Upper lobe of left lung (tissue), 6 donors: ENCODE measurements around the gene GMDS. TPM values are rescaled to one million over a fixed set of nuclear protein-coding genes. Genes with fewer than 3 reads are reported as not detected.

Experiments used
- ATAC-seq, 2 donors: fragments of 200-7000 bp; cut with Tn5 transposase; one replicate each; pipeline ENCODE4 v1.9.1; 2022; ENCODE audit warnings: mild to moderate bottlenecking in 2 of 2, moderate library complexity in 2 of 2; ENCODE audit not compliant: low FRiP score in 2 of 2
- DNase-seq, 2 donors: peaks; one replicate each; pipeline ENCODE4 v3.0.0-alpha.2; 2019 to 2020
- H3K27ac ChIP-seq, 4 donors: fragments of 200-600 bp; sonication (generic); one replicate each; pipeline ENCODE4 v1.5.1; 2016 to 2019
- H3K27me3 ChIP-seq, 4 donors: fragments of 200-600 bp; sonication (generic); one replicate each; pipeline ENCODE4 v1.5.1; 2017 to 2019
- H3K36me3 ChIP-seq, 4 donors: fragments of 200-600 bp; sonication (generic); one replicate each; pipeline ENCODE4 v1.5.1; 2016 to 2019
- H3K4me1 ChIP-seq, 4 donors: fragments of 200-600 bp; sonication (generic); one replicate each; pipeline ENCODE4 v1.5.1; 2018 to 2019
- H3K4me3 ChIP-seq, 4 donors: fragments of 200-600 bp; sonication (generic); one replicate each; pipeline ENCODE4 v1.5.1; 2017 to 2019; ENCODE audit warnings: mild to moderate bottlenecking in 2 of 4, moderate library complexity in 1 of 4
- H3K9me3 ChIP-seq, 4 donors: fragments of 200-600 bp; sonication (generic); one replicate each; pipeline ENCODE4 v1.5.1; 2018 to 2019
- CTCF ChIP-seq, 6 experiments: fragments of 450-650 bp in 4 of 6; fragments of 200-600 bp in 2 of 6; sonication (generic) in 2 of 6; IDR thresholded peaks; one replicate each; pipeline ENCODE4 v1.5.1; 2016 to 2019; ENCODE audit warnings: antibody characterized with exemption in 6 of 6
- EP300 ChIP-seq, 4 donors: sonication (generic); formaldehyde crosslinking; IDR thresholded peaks; one replicate each; pipeline ENCODE4 v1.5.1; 2017; ENCODE audit warnings: antibody characterized with exemption in 4 of 4, control low read depth in 2 of 4
- POLR2A ChIP-seq, 4 donors: fragments of 450-650 bp; IDR thresholded peaks; one replicate each; pipeline ENCODE4 v1.5.1; 2016 to 2017; ENCODE audit warnings: antibody characterized with exemption in 4 of 4, mild to moderate bottlenecking in 2 of 4
- POLR2AphosphoS5 ChIP-seq, 2 donors: sonication (generic); formaldehyde crosslinking; IDR thresholded peaks; one replicate each; pipeline ENCODE4 v1.5.1; 2017; ENCODE audit warnings: antibody characterized with exemption in 2 of 2
- WGBS, 2 donors: methylation state at CpG; one replicate each; pipeline ENCODE4 v1.1.5; 2017 to 2018; 5-methylcytosine and 5-hydroxymethylcytosine counted together
- total RNA-seq, 6 donors: library from RNA; depleted of rRNA in 4 of 6; stranded (reverse); fragments of >200 nt in 4 of 6; gene quantifications; one replicate each; pipeline versions ENCODE4 v1.1.0 to v1.2.1, GENCODE V29; 2016 to 2021
- donor health status: DM: no; HTN: no; CAD: no; lungs with moderate emphysema.
- donor health status: DM: no; HTN: yes; CAD: no; lungs with severe emphysema.

The GMDS gene
- total RNA-seq, 6 donors from 2014 or later: 7.6 to 17.8 (median 14.1) TPM

GRCh38 chr6:1812034-1812433 is 433.4 kb downstream of the GMDS start:
- H3K27ac ChIP-seq: no peak overlapping the region
- DNase-seq (no peak), ATAC-seq (no peak)
- H3K4me3 ChIP-seq: no peak overlapping the region
- 93 to 94% methylated on average over 7 of the region's 7 CpGs for WGBS, 2 donors
- H3K27me3 ChIP-seq: no peaks in the 10 kb centered on the region
- TF ChIP-seq POLR2AphosphoS5 (IDR thresholded peaks at IDR 0.05) (no peak), POLR2A (IDR thresholded peaks at IDR 0.05) (no peak), EP300 (IDR thresholded peaks at IDR 0.05) (no peak), CTCF (IDR thresholded peaks at IDR 0.05) (no peak)
- no peaks in the 10 kb centered on the region for H3K36me3 ChIP-seq
- H3K4me1 ChIP-seq: no peaks in the 10 kb centered on the region
- H3K9me3 ChIP-seq: no peaks in the 10 kb centered on the region

- ATAC-seq (no peak), DNase-seq (no peak)
- no peaks in the 10 kb centered on the region for H3K9me3 ChIP-seq
- H3K4me1 ChIP-seq: no peaks in the 10 kb centered on the region
- H3K4me3 ChIP-seq: no peak overlapping the region
- H3K27me3 ChIP-seq: no peaks in the 10 kb centered on the region
- no peak overlapping the region for H3K27ac ChIP-seq
- 92% methylated on average over 2 of the region's 2 CpGs for WGBS, 2 donors
- H3K36me3 ChIP-seq: no peaks in the 10 kb centered on the region
- TF ChIP-seq CTCF (IDR thresholded peaks at IDR 0.05) (no peak), POLR2AphosphoS5 (IDR thresholded peaks at IDR 0.05) (no peak), POLR2A (IDR thresholded peaks at IDR 0.05) (no peak), EP300 (IDR thresholded peaks at IDR 0.05) (no peak)
These were observed 434.5 kb downstream of the GMDS start for GRCh38 chr6:1810880-1811279.

GRCh38 chr6:1809291-1809988 is 436.0 kb downstream of the GMDS start:
- no peaks in the 10 kb centered on the region for H3K4me1 ChIP-seq
- no peak overlapping the region for H3K27ac ChIP-seq
- no peaks in the 10 kb centered on the region for H3K9me3 ChIP-seq
- TF ChIP-seq POLR2AphosphoS5 (IDR thresholded peaks at IDR 0.05) (no peak), CTCF (IDR thresholded peaks at IDR 0.05) (no peak), POLR2A (IDR thresholded peaks at IDR 0.05) (no peak), EP300 (IDR thresholded peaks at IDR 0.05) (no peak)
- no peak for DNase-seq
- no peaks in the 10 kb centered on the region for H3K27me3 ChIP-seq
- no peak for ATAC-seq
- no peaks in the 10 kb centered on the region for H3K36me3 ChIP-seq
- 94 to 96% methylated on average over 11 of the region's 11 CpGs for WGBS, 2 donors
- no peak overlapping the region for H3K4me3 ChIP-seq

GRCh38 chr6:1806935-1807334 is 438.5 kb downstream of the GMDS start:
- no peak overlapping the region for H3K4me3 ChIP-seq
- no peak for TF ChIP-seq CTCF (IDR thresholded peaks at IDR 0.05)
- TF ChIP-seq POLR2A (IDR thresholded peaks at IDR 0.05): no peak
- TF ChIP-seq POLR2AphosphoS5 (IDR thresholded peaks at IDR 0.05): no peak
- TF ChIP-seq EP300 (IDR thresholded peaks at IDR 0.05): no peak
- no peak overlapping the region for H3K27ac ChIP-seq
- DNase-seq: no peak
- no peaks in the 10 kb centered on the region for H3K9me3 ChIP-seq
- no peaks in the 10 kb centered on the region for H3K4me1 ChIP-seq
- no peaks in the 10 kb centered on the region for H3K27me3 ChIP-seq
- no peaks in the 10 kb centered on the region for H3K36me3 ChIP-seq
- 96 to 98% methylated on average over 6 of the region's 6 CpGs for WGBS, 2 donors
- no peak for ATAC-seq
